ENCODE measurements around the gene GTPBP3. TPM values are rescaled to one million over a fixed set of nuclear protein-coding genes. Genes with fewer than 3 reads are reported as not detected.

The GTPBP3 gene
- total and polyA plus RNA-seq, 9 of the 15 experiments (the other 6 are each of a cell fraction or from before 2014, with no cell fraction given): 4.9 to 124 (median 22.6) TPM

DNA sequence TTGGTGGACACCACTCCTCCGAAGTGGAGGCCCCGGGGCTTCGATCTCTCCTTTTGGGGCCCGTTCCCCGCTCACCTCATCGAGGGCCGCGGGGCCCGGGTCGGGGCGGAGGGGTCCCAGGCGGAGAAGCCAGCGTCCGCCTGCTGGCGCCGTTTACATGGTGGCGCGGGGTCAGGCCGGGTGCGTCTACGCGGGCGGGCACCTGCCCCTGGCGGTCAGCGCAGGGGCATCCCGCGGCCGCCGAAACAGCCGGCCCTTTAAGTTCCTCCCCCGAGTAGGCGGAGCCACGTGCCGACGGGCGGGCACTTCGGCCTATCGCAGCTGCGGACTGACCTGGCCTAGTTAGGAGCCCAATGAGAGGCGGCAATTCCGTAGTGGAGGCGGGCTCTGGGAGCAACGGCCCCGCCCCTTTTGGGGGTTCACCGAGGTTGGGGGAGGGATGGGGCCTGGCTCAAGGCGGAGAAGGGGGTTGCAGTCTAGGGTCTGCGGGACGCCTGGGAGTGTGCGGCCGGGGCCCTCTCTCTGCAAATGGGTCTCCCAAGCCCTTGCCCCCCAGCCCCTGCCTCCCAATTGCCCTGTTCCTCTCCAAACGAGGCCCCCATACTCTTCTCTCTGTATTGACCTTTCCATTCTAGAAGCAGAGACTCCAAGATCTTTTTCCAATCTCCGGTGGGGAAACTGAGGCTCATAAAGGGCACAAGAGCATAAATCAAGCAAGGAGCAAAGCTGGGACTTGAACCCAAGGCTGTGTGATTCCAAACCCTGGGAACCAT is 34.0 kb upstream of the GTPBP3 start, which contains the start of gene ABHD8 (continued):
- TF ChIP-seq, protein P1, sequence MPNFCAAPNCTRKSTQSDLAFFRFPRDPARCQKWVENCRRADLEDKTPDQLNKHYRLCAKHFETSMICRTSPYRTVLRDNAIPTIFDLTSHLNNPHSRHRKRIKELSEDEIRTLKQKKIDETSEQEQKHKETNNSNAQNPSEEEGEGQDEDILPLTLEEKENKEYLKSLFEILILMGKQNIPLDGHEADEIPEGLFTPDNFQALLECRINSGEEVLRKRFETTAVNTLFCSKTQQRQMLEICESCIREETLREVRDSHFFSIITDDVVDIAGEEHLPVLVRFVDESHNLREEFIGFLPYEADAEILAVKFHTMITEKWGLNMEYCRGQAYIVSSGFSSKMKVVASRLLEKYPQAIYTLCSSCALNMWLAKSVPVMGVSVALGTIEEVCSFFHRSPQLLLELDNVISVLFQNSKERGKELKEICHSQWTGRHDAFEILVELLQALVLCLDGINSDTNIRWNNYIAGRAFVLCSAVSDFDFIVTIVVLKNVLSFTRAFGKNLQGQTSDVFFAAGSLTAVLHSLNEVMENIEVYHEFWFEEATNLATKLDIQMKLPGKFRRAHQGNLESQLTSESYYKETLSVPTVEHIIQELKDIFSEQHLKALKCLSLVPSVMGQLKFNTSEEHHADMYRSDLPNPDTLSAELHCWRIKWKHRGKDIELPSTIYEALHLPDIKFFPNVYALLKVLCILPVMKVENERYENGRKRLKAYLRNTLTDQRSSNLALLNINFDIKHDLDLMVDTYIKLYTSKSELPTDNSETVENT (CRISPR knock-in tag; IDR thresholded peaks at IDR 0.05): 0 out of 2 replicates have a peak, but pooled peaks have one; percentile 21
- peak in 1 of 2 experiments; percentile 24; a peak in 1 of 4 replicates for TF ChIP-seq RAD21 (CRISPR knock-in tag; conservative IDR thresholded peaks at IDR 0.05 in 1 of 2, IDR thresholded peaks at IDR 0.05 in 1 of 2)
- TF ChIP-seq, protein P2, sequence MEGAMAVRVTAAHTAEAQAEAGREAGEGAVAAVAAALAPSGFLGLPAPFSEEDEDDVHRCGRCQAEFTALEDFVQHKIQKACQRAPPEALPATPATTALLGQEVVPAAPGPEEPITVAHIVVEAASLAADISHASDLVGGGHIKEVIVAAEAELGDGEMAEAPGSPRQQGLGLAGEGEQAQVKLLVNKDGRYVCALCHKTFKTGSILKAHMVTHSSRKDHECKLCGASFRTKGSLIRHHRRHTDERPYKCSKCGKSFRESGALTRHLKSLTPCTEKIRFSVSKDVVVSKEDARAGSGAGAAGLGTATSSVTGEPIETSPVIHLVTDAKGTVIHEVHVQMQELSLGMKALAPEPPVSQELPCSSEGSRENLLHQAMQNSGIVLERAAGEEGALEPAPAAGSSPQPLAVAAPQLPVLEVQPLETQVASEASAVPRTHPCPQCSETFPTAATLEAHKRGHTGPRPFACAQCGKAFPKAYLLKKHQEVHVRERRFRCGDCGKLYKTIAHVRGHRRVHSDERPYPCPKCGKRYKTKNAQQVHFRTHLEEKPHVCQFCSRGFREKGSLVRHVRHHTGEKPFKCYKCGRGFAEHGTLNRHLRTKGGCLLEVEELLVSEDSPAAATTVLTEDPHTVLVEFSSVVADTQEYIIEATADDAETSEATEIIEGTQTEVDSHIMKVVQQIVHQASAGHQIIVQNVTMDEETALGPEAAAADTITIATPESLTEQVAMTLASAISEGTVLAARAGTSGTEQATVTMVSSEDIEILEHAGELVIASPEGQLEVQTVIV (CRISPR knock-in tag; IDR thresholded peaks at IDR 0.05; ENCODE audit: borderline replicate concordance): no peak
- TF ChIP-seq, protein P3, sequence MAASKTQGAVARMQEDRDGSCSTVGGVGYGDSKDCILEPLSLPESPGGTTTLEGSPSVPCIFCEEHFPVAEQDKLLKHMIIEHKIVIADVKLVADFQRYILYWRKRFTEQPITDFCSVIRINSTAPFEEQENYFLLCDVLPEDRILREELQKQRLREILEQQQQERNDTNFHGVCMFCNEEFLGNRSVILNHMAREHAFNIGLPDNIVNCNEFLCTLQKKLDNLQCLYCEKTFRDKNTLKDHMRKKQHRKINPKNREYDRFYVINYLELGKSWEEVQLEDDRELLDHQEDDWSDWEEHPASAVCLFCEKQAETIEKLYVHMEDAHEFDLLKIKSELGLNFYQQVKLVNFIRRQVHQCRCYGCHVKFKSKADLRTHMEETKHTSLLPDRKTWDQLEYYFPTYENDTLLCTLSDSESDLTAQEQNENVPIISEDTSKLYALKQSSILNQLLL (CRISPR knock-in tag; IDR thresholded peaks at IDR 0.05; ENCODE audit: borderline replicate concordance): no peak
- no peak for TF ChIP-seq ZNF699 (CRISPR knock-in tag; IDR thresholded peaks at IDR 0.05; ENCODE audit: insufficient replicate concordance)
- TF ChIP-seq JUNB (CRISPR knock-in tag; conservative IDR thresholded peaks at IDR 0.05): no peak
- TF ChIP-seq ZBTB7A (IDR thresholded peaks at IDR 0.05; ENCODE audit: borderline replicate concordance, control insufficient read depth, low read depth, low read length): peak; percentile 91
- TF ChIP-seq, protein P4, sequence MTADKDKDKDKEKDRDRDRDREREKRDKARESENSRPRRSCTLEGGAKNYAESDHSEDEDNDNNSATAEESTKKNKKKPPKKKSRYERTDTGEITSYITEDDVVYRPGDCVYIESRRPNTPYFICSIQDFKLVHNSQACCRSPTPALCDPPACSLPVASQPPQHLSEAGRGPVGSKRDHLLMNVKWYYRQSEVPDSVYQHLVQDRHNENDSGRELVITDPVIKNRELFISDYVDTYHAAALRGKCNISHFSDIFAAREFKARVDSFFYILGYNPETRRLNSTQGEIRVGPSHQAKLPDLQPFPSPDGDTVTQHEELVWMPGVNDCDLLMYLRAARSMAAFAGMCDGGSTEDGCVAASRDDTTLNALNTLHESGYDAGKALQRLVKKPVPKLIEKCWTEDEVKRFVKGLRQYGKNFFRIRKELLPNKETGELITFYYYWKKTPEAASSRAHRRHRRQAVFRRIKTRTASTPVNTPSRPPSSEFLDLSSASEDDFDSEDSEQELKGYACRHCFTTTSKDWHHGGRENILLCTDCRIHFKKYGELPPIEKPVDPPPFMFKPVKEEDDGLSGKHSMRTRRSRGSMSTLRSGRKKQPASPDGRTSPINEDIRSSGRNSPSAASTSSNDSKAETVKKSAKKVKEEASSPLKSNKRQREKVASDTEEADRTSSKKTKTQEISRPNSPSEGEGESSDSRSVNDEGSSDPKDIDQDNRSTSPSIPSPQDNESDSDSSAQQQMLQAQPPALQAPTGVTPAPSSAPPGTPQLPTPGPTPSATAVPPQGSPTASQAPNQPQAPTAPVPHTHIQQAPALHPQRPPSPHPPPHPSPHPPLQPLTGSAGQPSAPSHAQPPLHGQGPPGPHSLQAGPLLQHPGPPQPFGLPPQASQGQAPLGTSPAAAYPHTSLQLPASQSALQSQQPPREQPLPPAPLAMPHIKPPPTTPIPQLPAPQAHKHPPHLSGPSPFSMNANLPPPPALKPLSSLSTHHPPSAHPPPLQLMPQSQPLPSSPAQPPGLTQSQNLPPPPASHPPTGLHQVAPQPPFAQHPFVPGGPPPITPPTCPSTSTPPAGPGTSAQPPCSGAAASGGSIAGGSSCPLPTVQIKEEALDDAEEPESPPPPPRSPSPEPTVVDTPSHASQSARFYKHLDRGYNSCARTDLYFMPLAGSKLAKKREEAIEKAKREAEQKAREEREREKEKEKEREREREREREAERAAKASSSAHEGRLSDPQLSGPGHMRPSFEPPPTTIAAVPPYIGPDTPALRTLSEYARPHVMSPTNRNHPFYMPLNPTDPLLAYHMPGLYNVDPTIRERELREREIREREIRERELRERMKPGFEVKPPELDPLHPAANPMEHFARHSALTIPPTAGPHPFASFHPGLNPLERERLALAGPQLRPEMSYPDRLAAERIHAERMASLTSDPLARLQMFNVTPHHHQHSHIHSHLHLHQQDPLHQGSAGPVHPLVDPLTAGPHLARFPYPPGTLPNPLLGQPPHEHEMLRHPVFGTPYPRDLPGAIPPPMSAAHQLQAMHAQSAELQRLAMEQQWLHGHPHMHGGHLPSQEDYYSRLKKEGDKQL (CRISPR knock-in tag; IDR thresholded peaks at IDR 0.05; ENCODE audit: borderline replicate concordance): no peak
- TF ChIP-seq, protein P5, sequence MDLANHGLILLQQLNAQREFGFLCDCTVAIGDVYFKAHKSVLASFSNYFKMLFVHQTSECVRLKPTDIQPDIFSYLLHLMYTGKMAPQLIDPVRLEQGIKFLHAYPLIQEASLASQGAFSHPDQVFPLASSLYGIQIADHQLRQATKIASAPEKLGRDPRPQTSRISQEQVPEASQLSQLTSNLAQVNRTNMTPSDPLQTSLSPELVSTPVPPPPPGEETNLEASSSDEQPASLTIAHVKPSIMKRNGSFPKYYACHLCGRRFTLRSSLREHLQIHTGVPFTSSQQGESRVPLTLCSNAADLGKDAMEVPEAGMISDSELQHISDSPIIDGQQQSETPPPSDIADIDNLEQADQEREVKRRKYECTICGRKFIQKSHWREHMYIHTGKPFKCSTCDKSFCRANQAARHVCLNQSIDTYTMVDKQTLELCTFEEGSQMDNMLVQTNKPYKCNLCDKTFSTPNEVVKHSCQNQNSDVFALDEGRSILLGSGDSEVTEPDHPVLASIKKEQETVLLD (IDR thresholded peaks at IDR 0.05): no peak
- TF ChIP-seq DPF2 (IDR thresholded peaks at IDR 0.05): no peak
- 0 out of 4 replicates have a peak, but pooled peaks of 1 of the 2 experiments have one; percentile 34 for TF ChIP-seq TBL1XR1 (IDR thresholded peaks at IDR 0.05; ENCODE audit: low read length in 2 of 2)
- TF ChIP-seq MEF2D (tag; conservative IDR thresholded peaks at IDR 0.05; ENCODE audit: low read depth): no peak
